Hepatocyte (in vitro differentiated cells): ENCODE results near the gene COL5A1. TPM values are rescaled to one million over a fixed set of nuclear protein-coding genes. Genes with fewer than 3 reads are reported as not detected.

Experiments
- DNase-seq: peaks from one replicate; pipeline ENCODE4 v3.0.0-alpha.2; 2016; ENCODE audit warnings: low spot score
- H2AFZ ChIP-seq: fragments of 200-600 bp; sonication (generic); 2 replicates; pipeline ENCODE4 v1.6.0; 2016; ENCODE audit warnings: antibody characterized with exemption, mild to moderate bottlenecking
- H3K27ac ChIP-seq: fragments of 200-600 bp; sonication (generic); 2 replicates; pipeline ENCODE4 v1.5.1; 2016; ENCODE audit warnings: mild to moderate bottlenecking
- H3K27me3 ChIP-seq: fragments of 200-600 bp; sonication (generic); 2 replicates; pipeline ENCODE4 v1.6.1; 2016
- H3K36me3 ChIP-seq: fragments of 200-600 bp; sonication (generic); replicated peaks from 2 replicates; pipeline ENCODE4 v1.5.1; 2016; ENCODE audit warnings: low read depth; ENCODE audit not compliant: insufficient read depth
- H3K4me1 ChIP-seq: fragments of 200-600 bp; sonication (generic); 2 replicates; pipeline ENCODE4 v1.5.1; 2016; ENCODE audit warnings: mild to moderate bottlenecking, moderate library complexity; ENCODE audit not compliant: insufficient read depth
- H3K4me2 ChIP-seq: fragments of 200-600 bp; sonication (generic); 2 replicates; pipeline ENCODE4 v1.6.0; 2016
- H3K4me3 ChIP-seq: fragments of 200-600 bp; sonication (generic); 2 replicates; pipeline ENCODE4 v1.5.1; 2016; ENCODE audit warnings: mild to moderate bottlenecking
- H3K79me2 ChIP-seq: fragments of 200-600 bp; sonication (generic); 2 replicates; pipeline ENCODE4 v1.6.0; 2017; ENCODE audit warnings: mild to moderate bottlenecking
- H3K9me2 ChIP-seq: fragments of 200-600 bp; sonication (generic); replicated peaks from 2 replicates; pipeline ENCODE4 v1.6.0; 2017; ENCODE audit warnings: mild to moderate bottlenecking; ENCODE audit not compliant: insufficient read depth
- H3K9me3 ChIP-seq: fragments of 200-600 bp; sonication (generic); 2 replicates; pipeline ENCODE4 v1.5.1; 2016; ENCODE audit warnings: low read depth, mild to moderate bottlenecking
- H4K20me1 ChIP-seq: fragments of 200-600 bp; sonication (generic); 2 replicates; pipeline ENCODE4 v1.6.0; 2016; ENCODE audit warnings: mild to moderate bottlenecking; ENCODE audit not compliant: insufficient read depth, poor library complexity, severe bottlenecking
- CTCF ChIP-seq: fragments of 200-600 bp; sonication (generic); IDR thresholded peaks from 2 replicates; pipeline ENCODE4 v1.5.1; 2016; ENCODE audit warnings: antibody characterized with exemption, mild to moderate bottlenecking; ENCODE audit not compliant: poor library complexity
- EZH2 ChIP-seq: fragments of 200-600 bp; sonication (generic); IDR thresholded peaks from 2 replicates; pipeline ENCODE4 v1.6.1; 2016; ENCODE audit warnings: antibody characterized with exemption, mild to moderate bottlenecking, borderline replicate concordance
- EZH2phosphoT487 ChIP-seq: fragments of 200-600 bp; sonication (generic); IDR thresholded peaks from one replicate; pipeline ENCODE4 v1.6.1; 2018; ENCODE audit warnings: antibody characterized with exemption, mild to moderate bottlenecking, low read depth, moderate library complexity; ENCODE audit not compliant: unreplicated experiment, severe bottlenecking
- WGBS: methylation state at CpG from one replicate; pipeline ENCODE4 v1.1.6; 2016; ENCODE audit warnings: low lambda C conversion rate; ENCODE audit errors: missing lambda C conversion rate; 5-methylcytosine and 5-hydroxymethylcytosine counted together
- polyA plus RNA-seq: library from polyadenylated mRNA; unstranded; fragments of >200 nt; fragmentation: Nextera tagmentation; extraction: Ambion mirVana; gene quantifications from 2 replicates; pipeline ENCODE4 v1.2.1, GENCODE V29; 2016
- total RNA-seq: library from RNA; depleted of rRNA; stranded (reverse); fragments of >200 nt; gene quantifications from 2 replicates; pipeline ENCODE4 v1.2.3, GENCODE V29; 2014

COL5A1 gene
- total and polyA plus RNA-seq, 2 experiments from 2014 or later, result 342 to 347 TPM

- Histone ChIP-seq H3K79me2 (peaks cover 92% of the 10 kb centered on the region), H3K4me3 (no peak overlapping the region), H3K27ac (no peak overlapping the region), H3K4me1 (peaks cover 25% of the 10 kb centered on the region), H3K27me3 (no peaks in the 10 kb centered on the region), H2AFZ (no peak overlapping the region), H3K9me3 (no peaks in the 10 kb centered on the region), H3K9me2 (no peaks in the 10 kb centered on the region), H3K36me3 (no peaks in the 10 kb centered on the region), H4K20me1 (peaks cover 89% of the 10 kb centered on the region), H3K4me2 (no peak overlapping the region)
- no peak for TF ChIP-seq CTCF
- no peak for TF ChIP-seq EZH2
- TF ChIP-seq EZH2phosphoT487, result no peak
- 73% methylated on average over 15 of the region's 15 CpGs for WGBS
- DNase-seq, result no peak
These were observed 29.9 kb downstream of the COL5A1 start for GRCh38 chr9:134671341-134672113.

GRCh38 chr9:134676361-134676760, 34.8 kb downstream of the COL5A1 start:
- Histone ChIP-seq H4K20me1 (peaks cover 95% of the 10 kb centered on the region), H3K4me2 (no peak overlapping the region), H3K9me2 (no peaks in the 10 kb centered on the region), H3K79me2 (peaks cover 93% of the 10 kb centered on the region), H3K36me3 (no peaks in the 10 kb centered on the region), H3K27ac (no peak overlapping the region), H2AFZ (no peak overlapping the region), H3K9me3 (no peaks in the 10 kb centered on the region), H3K4me1 (peaks cover 11% of the 10 kb centered on the region), H3K4me3 (no peak overlapping the region), H3K27me3 (no peaks in the 10 kb centered on the region)
- WGBS, result 61% methylated on average over 5 of the region's 5 CpGs
- TF ChIP-seq EZH2phosphoT487 (no peak), EZH2 (no peak), CTCF (no peak)
- DNase-seq, result no peak

- Histone ChIP-seq H3K9me3 (no peaks in the 10 kb centered on the region), H3K4me1 (peaks cover 6% of the 10 kb centered on the region), H3K4me2 (no peak overlapping the region), H3K79me2 (peaks cover 93% of the 10 kb centered on the region), H3K27ac (no peak overlapping the region), H4K20me1 (peaks cover 95% of the 10 kb centered on the region), H3K27me3 (no peaks in the 10 kb centered on the region), H3K36me3 (no peaks in the 10 kb centered on the region), H3K9me2 (no peaks in the 10 kb centered on the region), H2AFZ (no peak overlapping the region), H3K4me3 (no peak overlapping the region)
- TF ChIP-seq CTCF (no peak), EZH2phosphoT487 (no peak), EZH2 (no peak)
- no peak for DNase-seq
- WGBS, result 92% methylated on average over 6 of the region's 6 CpGs
These were observed 35.3 kb downstream of the COL5A1 start for GRCh38 chr9:134676886-134677285.
